NCI-H345 treated with DMSO at 0.1 percent for 48 hours (cell line): Measurements from ENCODE around the gene PCDH12.

ENCODE experiments used
- DNase-seq: peaks from one replicate; lab custom pipeline; 2025; ENCODE audit not compliant: unreplicated experiment; lab: John Stamatoyannopoulos, UW

PCDH12 gene

GRCh38 chr5:141958113-141958512 is at the start of gene PCDH12:
Gene PCDH12, minus strand, starts transcription at chr5:141958202. Its CDS starts 351 bp downstream, at chr5:141957851.
- DNase-seq: no peak

GRCh38 chr5:142007237-142007544 is 49.2 kb upstream of the PCDH12 start:
- no peak for DNase-seq

- DNase-seq: no peak
These were observed 48.6 kb upstream of the PCDH12 start for GRCh38 chr5:142006363-142007236.

GRCh38 chr5:142003266-142003800 is 45.3 kb upstream of the PCDH12 start:
- no peak for DNase-seq

GRCh38 chr5:142000704-142001484 is 42.9 kb upstream of the PCDH12 start:
- no peak for DNase-seq

- DNase-seq: no peak
These were observed 42.2 kb upstream of the PCDH12 start for GRCh38 chr5:142000173-142000572.

- DNase-seq: no peak
These were observed 39.5 kb upstream of the PCDH12 start for GRCh38 chr5:141997358-141997960.

- no peak for DNase-seq
These were observed 37.7 kb upstream of the PCDH12 start for GRCh38 chr5:141995656-141996055.

- no peak for DNase-seq
These were observed 36.6 kb upstream of the PCDH12 start for GRCh38 chr5:141994511-141995136.

- DNase-seq: peak; percentile 38
These were observed 34.5 kb upstream of the PCDH12 start for GRCh38 chr5:141992349-141992963.

GRCh38 chr5:141989720-141990119 is 31.7 kb upstream of the PCDH12 start:
- no peak for DNase-seq

GRCh38 chr5:141986072-141986471 is 28.1 kb upstream of the PCDH12 start:
- no peak for DNase-seq

- DNase-seq: no peak
These were observed 24.6 kb upstream of the PCDH12 start for GRCh38 chr5:141982626-141983025.

- DNase-seq: no peak
These were observed 20.4 kb upstream of the PCDH12 start for GRCh38 chr5:141978389-141978788.

GRCh38 chr5:141976176-141976575 is 18.2 kb upstream of the PCDH12 start:
- DNase-seq: no peak

- no peak for DNase-seq
These were observed 16.0 kb upstream of the PCDH12 start for GRCh38 chr5:141973871-141974595.

- DNase-seq: no peak
These were observed 12.1 kb upstream of the PCDH12 start for GRCh38 chr5:141969783-141970771.

GRCh38 chr5:141968914-141969608 is 11.1 kb upstream of the PCDH12 start, which contains the start of gene RNF14:
Gene RNF14, plus strand, starts transcription at chr5:141969105. Its CDS starts 4,484 bp downstream, at chr5:141973589.
- DNase-seq: peak; percentile 82
